Measurements from ENCODE around the gene ELN.
"Not testable (repeated sequence)": the region's sequence is repeated elsewhere in the genome, so short reads cannot be mapped to it uniquely, and the experiment has no call there.

The ELN gene

DNA sequence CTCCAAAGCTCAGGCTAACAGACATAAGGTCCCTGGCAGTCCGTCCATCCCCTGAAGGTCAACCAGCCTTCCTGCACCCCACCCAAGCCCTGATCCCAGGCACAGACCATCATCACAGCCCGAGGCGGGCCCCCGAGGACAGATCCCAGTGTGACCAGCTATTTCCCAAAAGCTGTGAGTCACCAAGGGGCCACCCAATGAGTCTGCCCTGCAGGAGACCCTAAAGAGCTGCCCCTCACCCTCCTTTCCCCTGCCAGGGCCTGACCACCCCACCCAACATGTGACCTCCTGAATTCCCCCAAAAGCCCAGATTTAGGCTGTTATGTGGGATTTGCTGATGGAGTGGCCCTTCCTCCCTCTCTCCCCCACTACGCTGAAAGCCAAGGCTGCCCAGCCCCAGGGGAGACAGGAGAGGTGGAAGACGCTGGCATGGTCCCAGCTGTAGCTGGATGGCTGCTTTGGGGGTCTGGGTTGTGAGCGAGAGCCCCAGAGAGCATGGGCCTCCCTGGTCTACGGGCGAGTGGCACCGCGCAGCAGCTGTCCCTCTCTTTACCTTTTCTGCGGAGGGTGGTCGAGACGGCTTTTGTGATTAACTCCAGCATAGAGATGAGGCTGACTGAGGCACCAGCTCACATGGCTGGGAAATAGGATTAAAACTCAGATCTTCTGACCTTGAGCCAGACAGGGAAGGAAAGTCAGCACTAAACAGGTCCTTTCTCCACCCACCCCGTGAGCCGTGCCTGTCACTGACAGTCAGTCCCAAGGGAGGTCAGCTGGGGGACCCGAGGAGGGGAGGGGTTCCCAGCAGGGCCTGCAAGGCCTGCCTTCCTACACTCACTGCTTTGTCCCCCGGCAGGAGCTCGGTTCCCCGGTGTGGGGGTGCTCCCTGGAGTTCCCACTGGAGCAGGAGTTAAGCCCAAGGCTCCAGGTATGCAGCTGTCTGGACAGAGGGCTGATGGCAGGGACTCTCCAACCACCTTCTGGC is 16.7 kb downstream of the ELN start:
- DNase-seq = no peak

- DNase-seq = not testable (repeated sequence)
These were observed 18.6 kb downstream of the ELN start for GRCh38 chr7:74046581-74046980.

DNA sequence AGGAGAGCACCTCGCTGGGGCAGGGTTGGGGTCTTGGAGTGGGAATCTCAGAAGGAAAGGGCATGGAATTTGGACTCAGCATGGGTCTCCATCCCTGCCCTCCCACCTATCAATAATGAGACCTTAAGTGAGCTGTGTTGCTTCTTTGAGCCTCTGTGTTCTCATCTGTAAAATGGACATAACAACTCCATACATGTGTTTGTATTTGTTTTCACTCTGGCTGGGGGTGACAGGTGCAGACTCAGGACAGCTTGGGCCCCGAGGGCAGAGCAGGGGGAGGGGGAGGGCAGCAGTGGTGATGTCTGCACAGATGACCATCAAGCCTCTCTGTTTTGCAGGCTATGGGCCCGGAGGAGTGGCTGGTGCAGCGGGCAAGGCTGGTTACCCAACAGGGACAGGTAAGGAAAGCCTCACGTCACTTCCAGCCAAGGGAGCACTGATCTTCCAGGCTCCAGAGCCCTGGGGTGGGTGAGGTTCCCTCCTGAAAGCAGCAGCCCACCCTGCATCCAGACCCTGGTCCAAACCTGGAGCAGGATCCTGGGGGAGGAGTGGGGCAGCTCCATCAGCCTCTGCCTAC is 19.9 kb downstream of the ELN start:
- DNase-seq = no peak

DNA sequence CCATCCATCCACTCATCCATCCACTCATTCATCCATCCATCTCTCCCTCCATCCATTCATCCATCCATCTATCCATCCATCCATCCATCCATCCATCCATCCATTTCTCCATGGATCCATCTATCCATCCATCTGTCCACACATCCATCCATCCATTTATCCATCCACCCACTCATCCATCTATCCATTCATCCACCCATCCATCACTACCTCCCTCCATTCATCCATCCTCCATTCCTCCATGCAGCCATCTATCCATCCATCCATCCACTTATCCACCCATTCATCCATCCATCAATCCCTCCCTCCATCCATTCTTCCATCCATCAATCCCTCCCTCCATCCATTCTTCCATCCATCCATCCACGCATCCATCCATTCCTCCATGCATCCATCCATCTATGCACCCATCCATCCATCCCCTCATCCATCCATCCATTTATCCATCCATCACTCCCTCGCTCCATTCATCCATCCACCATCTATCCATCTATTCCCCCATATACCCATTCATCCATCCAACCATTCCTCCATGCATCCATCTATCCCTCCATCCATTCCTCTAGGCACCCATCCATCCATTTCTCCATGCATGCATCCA is 21.1 kb downstream of the ELN start:
- DNase-seq = no peak

GRCh38 chr7:74049997-74050798 is 22.2 kb downstream of the ELN start:
- DNase-seq = no peak

DNA sequence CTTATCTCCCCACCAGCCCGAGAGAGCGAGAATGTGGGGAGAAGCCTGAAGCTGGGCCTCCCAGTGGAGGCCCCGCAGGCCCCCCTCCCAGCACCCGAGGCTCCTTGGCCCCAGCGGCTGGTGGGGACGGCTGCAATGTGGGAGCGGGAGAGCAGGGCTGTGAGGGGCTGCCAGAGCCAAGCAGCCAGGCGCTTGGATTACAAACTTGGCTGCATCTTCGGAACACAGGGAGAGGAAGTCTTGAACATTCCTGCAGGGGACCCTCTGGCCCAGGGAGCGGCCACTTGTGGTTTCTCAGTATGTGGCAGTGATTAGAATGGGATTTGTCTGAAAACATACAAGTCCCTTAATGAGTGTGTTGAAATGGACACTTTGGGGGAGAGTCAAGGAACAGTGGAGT is 23.2 kb downstream of the ELN start:
- DNase-seq = no peak

DNA sequence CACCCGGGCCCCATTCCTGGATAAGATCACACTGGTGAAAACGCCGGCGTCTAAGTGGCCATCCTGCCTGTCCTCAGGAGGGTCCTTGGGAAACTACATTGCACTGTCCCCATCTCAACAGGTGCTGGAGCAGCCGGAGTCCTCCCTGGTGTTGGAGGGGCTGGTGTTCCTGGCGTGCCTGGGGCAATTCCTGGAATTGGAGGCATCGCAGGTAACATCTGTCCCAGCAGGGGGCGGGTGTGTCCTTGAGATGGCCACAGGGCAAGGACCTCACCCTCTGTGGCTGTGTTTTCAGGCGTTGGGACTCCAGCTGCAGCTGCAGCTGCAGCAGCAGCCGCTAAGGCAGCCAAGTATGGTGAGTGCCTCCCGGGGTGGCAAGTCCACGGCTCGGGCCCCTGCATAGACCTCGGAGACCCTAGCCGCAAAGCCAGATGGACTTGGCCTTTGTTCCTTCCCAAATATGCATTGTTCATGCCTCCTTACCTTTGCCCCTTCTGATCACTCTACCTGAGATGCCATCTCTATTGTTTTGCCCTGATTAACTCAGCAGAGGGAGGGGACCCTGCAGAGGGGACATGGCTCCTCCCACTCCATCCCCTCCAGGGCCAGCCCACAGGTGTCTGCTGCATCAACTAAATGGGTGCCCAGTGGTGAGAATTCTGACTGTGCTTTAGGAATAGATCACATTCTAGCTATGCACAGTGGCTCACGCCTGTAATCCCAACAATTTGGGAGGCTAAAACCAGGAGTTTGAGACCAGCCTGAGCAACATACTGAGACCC is 23.8 kb downstream of the ELN start:
- DNase-seq = no peak

- no peak for DNase-seq
These were observed 24.7 kb downstream of the ELN start for GRCh38 chr7:74052628-74053027.

DNA sequence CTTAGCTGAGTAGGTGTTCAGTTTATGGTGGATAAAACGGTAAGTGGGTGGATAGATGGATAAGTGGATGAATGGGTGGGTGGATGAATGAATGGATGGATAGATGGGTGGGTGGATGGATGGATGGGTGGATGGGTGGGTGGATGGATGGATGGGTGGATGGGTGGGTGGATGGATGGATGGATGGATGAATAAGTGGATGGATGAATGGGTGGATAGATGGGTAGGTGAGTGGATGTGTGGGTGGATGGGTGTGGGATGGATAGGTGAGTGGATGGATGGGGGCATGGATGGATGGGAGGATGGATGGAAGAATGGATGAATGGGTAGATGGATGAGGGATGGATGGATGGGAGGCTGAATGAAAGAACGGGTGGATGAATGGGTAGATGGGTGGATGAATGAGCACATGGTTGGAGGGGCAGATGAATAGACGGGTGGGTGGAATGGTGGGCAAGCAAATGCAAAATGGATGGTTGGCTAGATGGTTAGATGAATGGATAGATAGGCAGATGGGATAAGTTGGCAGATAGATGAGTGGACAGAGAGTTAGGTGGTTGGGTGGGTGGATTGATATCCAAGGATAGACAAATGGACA is 25.7 kb downstream of the ELN start:
- no peak for DNase-seq

GRCh38 chr7:74056096-74056915 is 28.3 kb downstream of the ELN start:
- no peak for DNase-seq

DNA sequence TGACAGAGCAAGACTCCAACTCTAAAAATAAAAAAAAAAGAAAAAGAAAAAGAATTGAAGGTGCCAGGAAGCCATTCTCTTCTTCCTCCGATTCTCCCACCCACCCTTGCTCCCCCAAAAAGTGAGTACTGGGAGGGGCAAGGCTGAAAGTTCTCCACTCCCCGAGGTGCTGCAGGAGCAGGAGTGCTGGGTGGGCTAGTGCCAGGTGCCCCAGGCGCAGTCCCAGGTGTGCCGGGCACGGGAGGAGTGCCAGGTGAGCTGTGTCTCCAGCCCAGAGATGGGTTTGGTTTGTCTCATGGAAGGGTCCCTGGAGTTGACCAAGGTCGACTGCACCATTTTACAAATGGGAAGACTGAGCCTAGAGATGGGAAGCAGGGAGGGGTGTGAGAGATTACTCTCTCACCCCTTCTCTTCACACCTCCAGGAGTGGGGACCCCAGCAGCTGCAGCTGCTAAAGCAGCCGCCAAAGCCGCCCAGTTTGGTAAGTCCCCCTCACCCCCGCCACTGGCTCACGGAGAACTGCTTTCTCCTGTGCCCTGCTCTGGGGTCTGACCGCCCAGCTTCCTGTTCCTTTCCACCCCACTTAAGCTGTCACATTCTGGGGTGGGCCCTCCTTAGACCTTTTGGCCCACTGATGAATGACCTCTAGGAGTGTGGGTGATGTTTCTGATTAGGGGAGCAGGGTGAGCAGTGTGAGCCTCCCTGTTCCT is 29.4 kb downstream of the ELN start:
- no peak for DNase-seq

GRCh38 chr7:74057987-74058386 is 30.0 kb downstream of the ELN start:
- DNase-seq = no peak

- DNase-seq = no peak
These were observed 30.5 kb downstream of the ELN start for GRCh38 chr7:74058486-74058885.

GRCh38 chr7:74059037-74059436 is 31.1 kb downstream of the ELN start:
- DNase-seq = no peak

- DNase-seq = no peak
These were observed 32.0 kb downstream of the ELN start for GRCh38 chr7:74059681-74060588.

DNA sequence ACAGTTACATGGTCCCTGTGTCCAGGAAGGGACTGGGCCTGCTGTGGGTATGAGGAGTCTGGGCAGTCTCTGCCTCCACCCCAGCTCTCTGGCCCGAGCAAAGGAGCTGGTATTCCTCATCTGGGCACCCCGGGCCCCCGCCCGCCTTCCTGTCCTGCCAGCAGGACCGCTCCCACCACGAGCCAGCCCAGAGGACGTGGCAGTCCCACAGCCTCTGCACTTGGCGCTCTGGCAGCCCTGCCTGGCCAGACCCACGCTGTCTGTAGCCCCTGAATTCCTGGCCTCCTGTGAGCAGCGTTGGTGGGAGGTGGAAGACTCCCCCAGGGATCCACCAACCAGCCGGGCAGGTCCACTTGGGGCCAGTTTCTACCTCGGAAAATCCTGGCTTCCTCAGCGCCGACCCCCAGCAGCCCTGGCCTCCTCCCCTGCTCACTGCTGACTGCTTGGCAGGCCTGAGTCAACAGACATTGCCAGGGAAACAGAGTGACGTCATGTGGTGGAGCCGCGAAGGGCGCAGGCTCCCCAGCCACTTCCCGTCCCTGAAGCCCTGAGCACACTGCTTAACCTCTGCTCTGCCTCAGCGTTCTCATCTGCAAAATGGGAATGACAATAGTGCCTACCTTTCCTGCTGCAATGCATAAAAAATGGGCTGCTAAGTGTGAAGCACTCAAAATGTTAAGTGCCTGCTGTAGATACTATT is 34.0 kb downstream of the ELN start:
- DNase-seq = no peak

GRCh38 chr7:74063223-74063641 is 35.3 kb downstream of the ELN start:
- no peak for DNase-seq

DNA sequence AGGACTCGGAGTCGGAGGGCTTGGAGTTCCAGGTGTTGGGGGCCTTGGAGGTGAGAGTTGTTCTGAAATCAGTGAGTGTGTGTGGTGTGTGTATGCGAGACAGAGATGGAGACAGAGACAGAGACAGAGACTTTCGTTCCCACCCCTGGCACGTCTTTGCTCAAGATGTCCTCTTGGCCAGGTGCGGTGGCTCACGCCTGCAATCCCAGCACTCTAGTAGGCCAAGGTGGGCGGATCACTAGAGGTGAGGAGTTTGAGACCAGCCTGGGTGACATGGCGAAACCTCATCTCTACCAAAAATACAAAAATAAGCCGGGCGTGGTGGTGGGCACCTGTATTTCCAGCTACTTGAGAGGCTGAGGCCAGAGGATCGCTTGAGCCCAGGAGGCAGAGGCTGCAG is 35.7 kb downstream of the ELN start:
- DNase-seq = no peak

Data from cortex of kidney (tissue), 1 donor.